Activated CD4-positive, alpha-beta T cell treated with anti-CD3 and anti-CD28 coated beads, Interleukin-2, amount 50 U/mL, for 24 hours (primary cell): ENCODE data around the gene TACC2.
"Not testable (repeated sequence)": the region's sequence is repeated elsewhere in the genome, so short reads cannot be mapped to it uniquely, and the experiment has no call there.

Experiments used
- DNase-seq, 2 donors: peaks; one replicate each; pipeline ENCODE4 v3.0.0-alpha.2; 2020; ENCODE audit warnings: low read depth in 1 of 2, low spot score in 1 of 2

The TACC2 gene

GRCh38 chr10:122060250-122060649 is 71.3 kb downstream of the TACC2 start:
- DNase-seq = no peak

DNA sequence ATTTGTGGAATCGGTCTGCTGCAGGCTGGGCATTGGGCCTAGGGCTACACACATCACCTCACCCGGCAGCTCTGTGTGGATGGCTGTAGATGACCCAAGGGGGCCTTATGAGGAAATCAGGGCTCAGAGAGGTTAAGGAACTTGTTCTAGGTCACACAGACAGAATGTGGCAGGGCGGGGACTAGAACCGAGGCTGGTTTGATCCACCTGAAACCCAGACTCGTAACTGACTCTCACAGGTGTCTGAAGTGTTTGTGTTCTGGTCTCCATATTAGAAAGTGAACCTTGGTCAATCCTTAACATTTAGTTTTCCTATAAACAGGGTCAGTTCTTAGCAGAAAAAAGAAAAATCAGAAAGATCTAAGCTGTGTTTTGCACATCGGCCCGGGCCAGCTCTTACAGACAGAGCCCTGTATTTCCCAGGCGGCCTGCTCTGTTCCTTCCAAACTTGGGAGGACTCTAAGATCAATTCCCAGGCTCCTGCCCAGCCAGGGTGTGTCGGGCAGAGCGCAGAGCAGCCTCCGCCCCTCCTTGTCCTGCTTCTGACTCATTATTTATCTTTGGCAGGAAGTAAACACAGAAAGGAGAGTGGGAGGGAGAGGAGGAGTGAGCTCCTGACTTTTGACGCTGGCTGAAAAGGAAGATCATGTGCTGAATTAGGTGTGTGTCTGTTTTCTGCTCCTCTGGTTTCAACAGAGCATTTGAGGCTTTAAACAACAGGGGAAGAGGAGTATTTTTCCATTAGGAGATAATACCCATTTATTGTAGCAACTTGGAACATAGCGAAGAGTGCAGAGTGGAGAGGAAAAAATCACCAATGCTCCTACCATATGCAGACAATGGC is 74.1 kb downstream of the TACC2 start:
- DNase-seq = no peak

DNA sequence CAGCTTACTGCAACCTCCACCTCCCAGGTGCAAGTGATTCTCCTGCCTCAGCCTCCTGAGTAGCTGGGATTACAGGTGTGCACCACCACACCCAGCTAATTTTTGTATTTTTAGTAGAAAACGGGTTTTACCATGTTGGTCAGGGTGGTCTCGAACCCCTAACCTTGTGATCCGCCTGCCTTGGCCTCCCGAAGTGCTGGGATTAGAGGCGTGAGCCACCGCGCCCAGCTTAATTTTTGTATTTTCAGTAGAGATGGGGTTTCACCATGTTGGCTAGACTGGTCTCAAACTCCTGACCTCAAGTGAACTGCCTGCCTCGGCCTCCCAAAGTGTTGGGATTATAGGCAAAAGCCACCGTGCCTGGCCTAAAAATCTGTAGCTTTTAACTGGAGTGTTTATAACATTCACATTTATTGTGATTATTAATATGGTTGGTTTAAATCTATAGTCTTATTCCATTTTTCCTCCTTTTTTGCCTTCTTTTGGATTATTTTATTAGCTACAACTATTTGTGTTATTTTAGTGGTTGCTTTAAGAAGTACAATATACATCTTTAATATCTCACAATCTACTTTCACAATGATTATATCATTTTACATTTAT is 77.5 kb downstream of the TACC2 start:
- DNase-seq = not testable (repeated sequence)

- no peak for DNase-seq
These were observed 79.9 kb downstream of the TACC2 start for GRCh38 chr10:122068844-122069243.

DNA sequence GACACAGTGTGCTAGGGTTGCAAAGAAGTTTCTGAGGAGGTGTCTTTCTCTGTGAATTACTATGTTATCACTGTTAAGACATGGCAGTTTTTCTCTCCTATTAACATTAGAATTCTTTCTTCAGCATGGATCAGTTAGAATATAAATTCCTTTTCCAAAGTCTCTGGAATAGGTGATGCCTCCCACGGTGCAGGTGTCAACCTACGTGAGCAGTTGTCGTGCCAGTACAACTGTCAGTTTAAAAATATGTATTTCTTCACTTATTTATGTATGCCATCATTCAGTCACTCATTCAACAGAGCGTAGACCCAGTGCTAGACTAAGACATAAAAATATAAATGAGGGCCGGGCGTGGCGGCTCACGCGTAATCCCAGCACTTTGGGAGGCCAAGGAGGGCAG is 83.5 kb downstream of the TACC2 start:
- no peak for DNase-seq

- no peak for DNase-seq
These were observed 84.5 kb downstream of the TACC2 start for GRCh38 chr10:122073508-122073907.

GRCh38 chr10:122075171-122075570 is 86.2 kb downstream of the TACC2 start:
- no peak for DNase-seq

GRCh38 chr10:122075876-122076275 is 86.9 kb downstream of the TACC2 start:
- DNase-seq = not testable (repeated sequence)

DNA sequence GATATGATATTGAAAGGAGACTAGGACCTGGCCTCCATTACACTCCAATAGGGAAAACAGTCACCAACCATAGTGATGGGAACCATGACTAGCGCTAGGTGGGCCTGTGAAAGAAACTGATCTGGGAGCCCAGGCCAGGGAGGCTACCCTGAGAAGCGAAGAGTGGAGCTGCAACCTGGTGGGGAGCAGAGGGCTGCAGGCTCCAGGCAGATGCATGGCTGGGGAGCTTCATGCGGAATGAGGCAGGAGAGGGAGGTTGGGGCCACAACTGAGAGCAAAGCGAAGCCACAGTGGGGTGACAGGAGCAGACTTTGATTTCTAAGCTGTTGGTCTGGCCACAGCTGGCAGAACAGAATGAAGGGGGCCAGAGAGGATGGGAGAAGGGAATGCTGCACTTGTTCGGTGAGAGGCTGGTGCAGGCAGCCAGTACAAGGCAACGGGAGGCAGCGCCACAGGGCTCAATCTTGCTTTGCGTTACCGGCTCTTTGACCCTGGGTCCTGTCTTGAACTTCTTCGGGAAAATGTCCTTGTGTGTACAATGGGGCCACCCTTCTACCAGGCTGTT is 88.4 kb downstream of the TACC2 start:
- no peak for DNase-seq

- DNase-seq = no peak
These were observed 89.4 kb downstream of the TACC2 start for GRCh38 chr10:122078326-122078725.

DNA sequence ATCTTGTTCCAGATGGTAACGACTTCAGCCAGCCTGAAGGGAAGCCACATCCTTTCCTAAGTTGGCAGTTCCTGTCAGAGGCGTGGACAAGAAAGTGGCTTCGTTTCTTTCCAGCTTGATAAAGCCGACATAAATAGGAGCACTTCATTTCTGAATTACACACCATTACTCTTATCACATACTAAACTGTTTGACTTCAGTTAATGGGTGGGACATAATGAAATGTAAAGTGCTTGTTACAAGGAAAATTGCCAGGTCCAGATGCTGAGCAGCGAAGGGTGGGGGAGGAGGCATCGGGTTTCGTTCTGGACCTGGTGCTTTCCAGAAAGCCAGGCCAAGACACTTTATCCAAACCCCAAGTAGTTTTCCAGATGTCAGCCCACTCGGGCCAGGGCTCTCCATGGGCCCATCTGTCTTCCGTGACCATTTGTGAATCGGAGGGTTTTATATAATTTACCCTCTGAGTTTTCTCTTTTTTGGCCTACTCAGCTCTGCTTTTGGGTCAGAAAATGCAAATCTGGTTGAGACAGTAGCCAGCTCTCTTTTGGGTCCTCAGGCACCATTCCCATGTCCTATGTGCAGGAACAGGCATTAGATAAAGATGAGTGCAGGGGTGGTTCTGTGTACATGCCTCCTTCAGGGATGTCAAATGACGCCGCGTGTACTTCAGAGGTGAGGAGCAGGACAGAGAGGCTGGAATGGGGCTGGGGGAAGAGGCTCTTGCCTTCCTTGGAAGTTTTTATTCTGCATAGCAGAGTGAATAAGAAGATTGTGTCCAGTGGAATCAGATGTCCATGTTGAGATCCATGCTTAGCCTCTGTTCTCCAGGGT is 90.2 kb downstream of the TACC2 start:
- DNase-seq = no peak

DNA sequence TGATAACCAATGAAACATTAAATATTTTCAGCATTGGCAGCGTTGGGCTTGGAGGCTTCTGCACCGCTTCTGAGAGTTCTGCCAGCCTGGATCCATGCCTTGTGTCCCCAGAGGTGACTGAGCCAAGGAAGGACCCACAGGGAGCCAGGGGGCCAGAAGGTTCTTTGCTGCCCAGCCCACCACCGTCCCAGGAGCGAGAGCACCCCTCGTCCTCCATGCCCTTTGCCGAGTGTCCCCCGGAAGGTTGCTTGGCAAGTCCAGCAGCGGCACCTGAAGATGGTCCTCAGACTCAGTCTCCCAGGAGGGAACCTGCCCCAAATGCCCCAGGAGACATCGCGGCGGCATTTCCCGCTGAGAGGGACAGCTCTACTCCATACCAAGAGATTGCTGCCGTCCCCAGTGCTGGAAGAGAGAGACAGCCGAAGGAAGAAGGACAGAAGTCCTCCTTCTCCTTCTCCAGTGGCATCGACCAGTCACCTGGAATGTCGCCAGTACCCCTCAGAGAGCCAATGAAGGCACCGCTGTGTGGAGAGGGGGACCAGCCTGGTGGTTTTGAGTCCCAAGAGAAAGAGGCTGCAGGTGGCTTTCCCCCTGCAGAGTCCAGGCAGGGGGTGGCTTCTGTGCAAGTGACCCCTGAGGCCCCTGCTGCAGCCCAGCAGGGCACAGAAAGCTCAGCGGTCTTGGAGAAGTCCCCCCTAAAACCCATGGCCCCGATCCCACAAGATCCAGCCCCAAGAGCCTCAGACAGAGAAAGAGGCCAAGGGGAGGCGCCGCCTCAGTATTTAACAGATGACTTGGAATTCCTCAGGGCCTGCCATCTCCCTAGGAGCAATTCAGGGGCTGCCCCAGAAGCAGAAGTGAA is 93.9 kb downstream of the TACC2 start:
- DNase-seq = no peak

DNA sequence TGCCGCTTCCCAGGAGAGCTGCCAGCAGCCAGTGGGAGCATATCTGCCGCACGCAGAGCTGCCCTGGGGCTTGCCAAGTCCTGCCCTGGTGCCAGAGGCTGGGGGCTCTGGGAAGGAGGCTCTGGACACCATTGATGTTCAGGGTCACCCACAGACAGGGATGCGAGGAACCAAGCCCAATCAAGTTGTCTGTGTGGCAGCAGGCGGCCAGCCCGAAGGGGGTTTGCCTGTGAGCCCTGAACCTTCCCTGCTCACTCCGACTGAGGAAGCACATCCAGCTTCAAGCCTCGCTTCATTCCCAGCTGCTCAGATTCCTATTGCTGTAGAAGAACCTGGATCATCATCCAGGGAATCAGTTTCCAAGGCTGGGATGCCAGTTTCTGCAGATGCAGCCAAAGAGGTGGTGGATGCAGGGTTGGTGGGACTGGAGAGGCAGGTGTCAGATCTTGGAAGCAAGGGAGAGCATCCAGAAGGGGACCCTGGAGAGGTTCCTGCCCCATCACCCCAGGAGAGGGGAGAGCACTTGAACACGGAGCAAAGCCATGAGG is 94.6 kb downstream of the TACC2 start:
- no peak for DNase-seq

DNA sequence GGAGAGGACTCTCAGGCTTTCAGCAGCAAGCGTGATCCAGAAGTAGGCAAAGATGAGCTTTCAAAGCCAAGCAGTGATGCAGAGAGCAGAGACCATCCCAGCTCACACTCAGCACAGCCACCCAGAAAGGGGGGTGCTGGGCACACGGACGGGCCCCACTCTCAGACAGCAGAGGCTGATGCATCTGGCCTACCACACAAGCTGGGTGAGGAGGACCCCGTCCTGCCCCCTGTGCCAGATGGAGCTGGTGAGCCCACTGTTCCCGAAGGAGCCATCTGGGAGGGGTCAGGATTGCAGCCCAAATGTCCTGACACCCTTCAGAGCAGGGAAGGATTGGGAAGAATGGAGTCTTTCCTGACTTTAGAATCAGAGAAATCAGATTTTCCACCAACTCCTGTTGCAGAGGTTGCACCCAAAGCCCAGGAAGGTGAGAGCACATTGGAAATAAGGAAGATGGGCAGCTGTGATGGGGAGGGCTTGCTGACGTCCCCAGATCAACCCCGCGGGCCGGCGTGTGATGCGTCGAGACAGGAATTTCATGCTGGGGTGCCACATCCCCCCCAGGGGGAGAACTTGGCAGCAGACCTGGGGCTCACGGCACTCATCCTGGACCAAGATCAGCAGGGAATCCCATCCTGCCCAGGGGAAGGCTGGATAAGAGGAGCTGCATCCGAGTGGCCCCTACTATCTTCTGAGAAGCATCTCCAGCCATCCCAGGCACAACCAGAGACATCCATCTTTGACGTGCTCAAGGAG is 95.5 kb downstream of the TACC2 start:
- DNase-seq = no peak

- DNase-seq = no peak
These were observed 96.5 kb downstream of the TACC2 start for GRCh38 chr10:122085423-122085911.

- no peak for DNase-seq
These were observed 97.7 kb downstream of the TACC2 start for GRCh38 chr10:122086416-122087240.

DNA sequence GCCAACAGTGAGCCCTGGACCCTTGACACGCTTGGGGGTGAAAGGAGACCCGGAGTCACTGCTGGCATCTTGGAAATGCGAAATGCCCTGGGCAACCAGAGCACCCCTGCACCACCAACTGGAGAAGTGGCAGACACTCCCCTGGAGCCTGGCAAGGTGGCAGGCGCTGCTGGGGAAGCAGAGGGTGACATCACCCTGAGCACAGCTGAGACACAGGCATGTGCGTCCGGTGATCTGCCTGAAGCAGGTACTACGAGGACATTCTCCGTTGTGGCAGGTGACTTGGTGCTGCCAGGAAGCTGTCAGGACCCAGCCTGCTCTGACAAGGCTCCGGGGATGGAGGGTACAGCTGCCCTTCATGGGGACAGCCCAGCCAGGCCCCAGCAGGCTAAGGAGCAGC is 98.5 kb downstream of the TACC2 start:
- DNase-seq = no peak

DNA sequence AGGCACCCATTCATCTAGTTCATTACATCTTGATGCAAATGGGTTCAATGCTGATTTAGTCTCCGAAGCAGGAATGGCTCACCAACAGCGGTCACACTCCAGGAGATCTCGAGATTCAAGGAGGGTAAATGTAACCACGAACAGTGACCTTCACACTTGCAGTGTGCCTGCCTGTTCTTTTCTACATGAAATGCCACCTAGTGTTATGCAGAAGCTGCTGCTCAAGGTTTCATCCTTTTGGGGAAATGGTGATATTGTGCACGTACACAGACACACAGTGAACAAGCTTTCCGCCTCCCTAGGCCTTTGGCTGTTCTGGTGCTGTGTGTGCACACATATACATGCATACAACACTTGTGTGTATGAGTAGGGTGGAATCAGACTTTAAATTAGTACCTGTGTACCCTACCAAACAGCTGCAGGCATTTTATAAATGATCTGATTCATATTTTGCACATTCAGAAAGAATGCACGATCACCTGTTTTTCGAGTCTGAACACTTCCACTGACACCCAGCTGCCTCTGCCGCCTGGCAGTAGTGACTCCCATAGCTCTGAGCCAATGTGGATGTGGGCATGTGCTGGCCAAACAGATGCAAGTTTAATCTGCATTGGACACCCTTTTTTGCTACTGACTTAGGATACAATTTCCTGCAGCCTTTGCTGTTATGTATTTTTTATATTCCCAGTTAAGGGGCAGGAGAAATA is 100.5 kb downstream of the TACC2 start:
- no peak for DNase-seq
